HG02885 (cell line): ENCODE data around the gene MCUR1.
A peak's percentile ranks its signal among the peaks of the same experiment; 100 is the strongest.
"Not testable (repeated sequence)": the region's sequence is repeated elsewhere in the genome, so short reads cannot be mapped to it uniquely, and the experiment has no call there.

ENCODE experiments used
- ATAC-seq: cut with Tn5 transposase; IDR thresholded peaks from one replicate; pipeline ENCODE4 v1.9.1; 2021; ENCODE audit warnings: mild to moderate bottlenecking; ENCODE audit not compliant: unreplicated experiment, poor library complexity

Gene MCUR1

DNA sequence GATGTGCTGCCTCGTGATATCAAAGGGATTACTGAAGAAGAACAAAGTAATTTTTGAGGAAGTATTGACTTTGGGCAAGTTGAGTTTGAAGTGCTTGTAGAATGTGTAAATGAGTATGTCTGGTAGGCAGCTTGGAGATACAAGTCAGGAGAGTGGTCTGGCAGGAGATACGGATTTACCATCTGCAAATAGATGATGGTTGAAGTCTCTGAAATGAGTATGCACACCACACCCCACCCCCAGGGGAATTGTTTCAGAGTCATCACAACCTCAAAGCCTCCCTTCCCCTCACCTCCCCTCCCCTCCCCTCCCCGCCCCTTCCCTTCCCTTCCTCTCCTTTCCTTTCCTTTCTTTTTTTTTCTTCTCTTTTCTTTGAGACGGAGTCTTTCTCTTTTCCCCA, 16.4 kb upstream of the MCUR1 start:
- no peak for ATAC-seq

DNA sequence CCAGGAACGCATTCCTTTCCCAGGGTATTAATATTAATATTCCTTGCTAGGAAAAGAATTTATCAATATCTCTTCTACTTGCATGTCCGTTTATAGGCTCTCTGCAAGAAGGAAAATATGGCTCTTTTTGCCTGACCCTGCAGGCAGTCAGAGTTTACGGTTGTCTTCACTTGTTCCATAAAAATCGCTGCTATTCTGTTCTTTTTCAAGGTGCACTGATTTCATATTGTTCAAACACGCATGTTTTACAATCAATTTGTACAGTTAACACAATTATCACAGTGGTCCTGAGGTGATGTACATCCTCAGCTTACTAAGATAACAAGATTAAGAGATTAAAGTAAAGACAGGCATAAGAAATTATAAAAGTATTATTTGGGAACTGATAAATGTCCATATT, 15.1 kb upstream of the MCUR1 start:
- not testable (repeated sequence) for ATAC-seq

DNA sequence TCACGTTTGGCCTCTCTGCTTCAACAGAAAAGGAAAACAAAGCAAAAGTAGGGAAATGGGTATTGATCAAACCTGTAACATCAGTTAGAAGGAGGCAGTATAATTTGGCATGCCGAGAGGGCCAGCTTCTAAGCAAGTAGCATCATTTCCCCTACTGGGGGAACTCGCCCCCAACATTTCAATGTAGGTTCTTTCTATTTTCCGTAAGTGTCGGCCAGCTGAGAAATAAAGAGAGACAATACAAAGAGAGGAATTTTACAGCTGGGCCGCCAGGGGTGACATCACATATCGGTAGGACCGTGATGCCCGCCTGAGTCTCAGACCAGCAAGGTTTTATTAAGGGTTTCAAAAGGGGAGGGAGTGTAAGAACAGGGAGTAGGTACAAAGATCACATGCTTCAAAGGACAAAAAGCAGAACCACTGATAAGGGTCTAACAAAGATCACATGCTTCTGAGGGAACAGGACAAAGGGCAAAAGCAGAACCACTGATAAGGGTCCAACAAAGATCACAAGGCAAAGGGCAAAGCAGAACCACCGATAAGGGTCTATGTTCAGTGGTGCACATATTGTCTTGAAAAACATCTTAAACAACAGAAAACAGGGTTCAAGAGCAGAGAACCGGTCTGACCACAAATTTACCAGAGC, 14.4 kb upstream of the MCUR1 start:
- ATAC-seq: not testable (repeated sequence)

DNA sequence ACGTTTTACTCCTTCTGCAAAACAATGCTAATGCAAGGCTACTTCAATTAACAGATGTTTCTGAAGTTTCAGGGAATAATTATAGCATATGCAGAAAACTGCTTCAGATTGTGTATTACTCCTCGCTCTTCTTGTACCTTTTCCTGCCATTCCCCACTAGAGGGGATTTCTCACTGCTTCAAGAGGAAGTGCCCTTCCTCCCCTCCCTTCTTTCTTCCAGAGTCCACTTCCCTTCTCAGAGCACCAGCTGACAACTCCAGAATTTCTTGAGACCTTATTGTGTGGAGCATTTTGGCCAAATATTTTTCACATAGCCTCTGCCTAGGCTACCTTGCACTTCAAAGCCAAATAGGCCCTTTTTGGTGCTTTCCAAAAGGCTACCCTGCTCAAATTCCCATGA, 12.7 kb upstream of the MCUR1 start:
- no peak for ATAC-seq

DNA sequence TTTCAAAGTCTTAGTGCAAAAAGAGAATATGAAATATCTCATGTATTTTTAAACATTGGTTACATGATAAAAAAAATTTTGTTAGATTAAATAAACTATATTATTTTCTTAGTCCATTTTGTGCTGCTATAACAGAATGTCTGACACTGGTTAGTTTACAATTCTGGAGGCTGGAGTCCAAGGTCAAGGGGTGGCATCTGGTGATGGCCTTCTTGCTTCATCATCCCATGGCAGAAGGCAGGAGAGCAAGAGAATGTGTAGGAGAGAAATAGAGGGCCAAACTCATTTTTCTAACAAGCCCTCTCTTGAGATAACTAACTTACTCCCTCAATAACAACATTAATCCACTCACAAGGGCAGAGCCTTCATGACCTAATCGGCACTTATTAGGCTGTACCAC, 11.5 kb upstream of the MCUR1 start:
- no peak for ATAC-seq

DNA sequence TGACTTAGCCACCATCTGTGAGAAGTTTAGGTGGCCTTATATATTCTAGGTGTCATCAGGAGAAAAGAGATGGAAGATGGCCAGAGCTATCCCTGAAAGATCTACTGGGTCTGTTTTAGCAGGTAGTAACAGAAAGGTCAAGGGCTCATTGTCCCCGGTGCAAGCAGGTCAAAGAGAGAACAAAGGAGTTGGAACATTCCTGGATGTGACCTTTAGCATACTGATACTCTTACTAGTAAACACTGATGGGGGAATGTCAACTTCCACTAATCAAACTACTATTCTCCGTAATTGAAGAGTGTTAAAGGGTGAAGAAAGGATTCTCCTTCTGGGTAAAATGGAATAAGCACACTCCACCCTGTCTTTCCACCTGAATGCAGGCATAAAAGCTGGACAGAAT, 4.0 kb upstream of the MCUR1 start:
- no peak for ATAC-seq

DNA sequence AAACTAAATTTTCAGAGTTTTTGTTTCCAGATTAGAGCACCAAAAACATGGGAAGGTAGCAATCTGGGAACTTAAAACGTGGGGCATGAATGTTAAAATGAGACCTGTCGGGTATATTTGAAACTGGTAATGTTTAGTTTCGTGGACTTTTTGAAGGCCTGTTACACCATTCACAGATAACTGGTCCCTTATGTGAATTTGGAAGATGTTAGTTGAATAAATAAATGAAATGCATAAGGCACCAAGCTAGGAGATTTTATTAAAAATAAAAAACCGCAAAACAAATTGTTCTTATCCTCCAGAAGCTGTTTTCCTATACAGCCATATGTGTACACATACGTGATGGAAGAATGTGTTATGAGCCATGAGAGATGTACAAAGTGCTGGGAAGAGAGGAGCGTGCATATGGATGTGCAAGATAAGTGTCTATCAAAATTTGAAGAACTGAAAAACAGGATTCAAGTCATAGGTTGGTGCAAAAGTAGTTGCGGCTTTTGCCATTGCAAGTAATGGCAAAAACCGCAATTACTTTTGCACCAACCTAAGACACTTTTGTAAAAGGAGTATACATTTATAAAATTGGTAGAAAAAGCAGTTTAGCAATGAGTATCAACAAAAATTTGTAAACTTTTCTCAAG, 700 bp upstream of the MCUR1 start:
- no peak for ATAC-seq

DNA sequence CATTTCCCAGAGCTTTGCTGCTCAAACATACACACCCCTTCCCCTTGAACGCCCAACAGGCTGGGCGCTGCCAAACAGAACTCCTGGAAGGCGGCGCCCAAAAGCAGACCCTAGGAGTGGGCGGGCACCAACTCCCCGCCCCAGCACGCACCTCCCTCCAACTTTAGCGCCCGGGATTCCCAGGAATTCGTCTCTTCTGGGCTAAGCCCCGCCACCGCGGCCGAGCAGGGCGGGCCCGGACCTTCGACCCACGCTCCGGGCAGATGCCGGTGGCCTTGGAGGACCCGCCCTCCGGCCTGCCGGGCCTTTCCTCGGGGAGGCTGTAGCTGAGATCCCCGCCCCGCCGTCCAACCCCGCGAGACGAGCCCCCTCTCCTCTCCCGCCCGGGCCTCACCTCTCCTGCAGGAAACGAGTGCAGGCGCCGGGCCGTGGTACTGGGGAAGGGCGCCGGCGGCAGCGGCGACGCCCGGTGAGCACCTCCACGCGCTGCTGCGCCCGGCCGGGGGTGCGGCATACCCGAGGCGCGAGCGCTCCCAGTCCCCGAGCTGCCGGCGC, 659 bp downstream of the MCUR1 start:
- ATAC-seq: peak; percentile 36

DNA sequence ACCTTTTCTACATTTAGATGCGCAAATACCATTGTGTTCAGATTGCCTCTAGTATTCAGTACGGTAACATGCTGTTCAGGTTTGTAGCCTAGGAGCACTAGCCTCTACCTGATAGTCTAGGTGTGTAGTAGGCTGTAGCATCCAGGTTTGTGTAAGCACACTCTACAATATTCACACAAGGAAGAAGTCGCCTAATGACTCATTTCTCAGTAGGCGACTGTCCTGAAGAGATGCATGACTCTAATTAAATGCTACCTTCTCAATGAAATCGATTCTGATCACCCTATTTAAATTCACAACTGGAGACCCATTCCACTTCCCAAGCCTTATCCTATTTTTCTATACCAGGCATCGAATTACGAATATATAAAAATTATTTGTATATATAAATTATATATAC, 1.3 kb downstream of the MCUR1 start:
- no peak for ATAC-seq

DNA sequence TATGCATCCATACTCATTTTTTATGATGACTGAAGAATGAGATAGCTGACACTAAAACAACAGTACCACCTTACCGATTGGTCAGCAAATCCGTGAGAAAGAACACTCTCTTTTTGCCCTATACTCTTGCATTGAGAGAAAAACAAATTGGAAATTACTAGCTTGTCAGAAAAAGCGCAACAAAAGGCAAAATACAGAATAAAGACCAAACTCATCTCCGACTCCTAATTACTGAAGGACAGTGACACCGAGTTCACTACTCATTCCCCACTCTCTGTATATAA, 2.1 kb downstream of the MCUR1 start:
- ATAC-seq: no peak

DNA sequence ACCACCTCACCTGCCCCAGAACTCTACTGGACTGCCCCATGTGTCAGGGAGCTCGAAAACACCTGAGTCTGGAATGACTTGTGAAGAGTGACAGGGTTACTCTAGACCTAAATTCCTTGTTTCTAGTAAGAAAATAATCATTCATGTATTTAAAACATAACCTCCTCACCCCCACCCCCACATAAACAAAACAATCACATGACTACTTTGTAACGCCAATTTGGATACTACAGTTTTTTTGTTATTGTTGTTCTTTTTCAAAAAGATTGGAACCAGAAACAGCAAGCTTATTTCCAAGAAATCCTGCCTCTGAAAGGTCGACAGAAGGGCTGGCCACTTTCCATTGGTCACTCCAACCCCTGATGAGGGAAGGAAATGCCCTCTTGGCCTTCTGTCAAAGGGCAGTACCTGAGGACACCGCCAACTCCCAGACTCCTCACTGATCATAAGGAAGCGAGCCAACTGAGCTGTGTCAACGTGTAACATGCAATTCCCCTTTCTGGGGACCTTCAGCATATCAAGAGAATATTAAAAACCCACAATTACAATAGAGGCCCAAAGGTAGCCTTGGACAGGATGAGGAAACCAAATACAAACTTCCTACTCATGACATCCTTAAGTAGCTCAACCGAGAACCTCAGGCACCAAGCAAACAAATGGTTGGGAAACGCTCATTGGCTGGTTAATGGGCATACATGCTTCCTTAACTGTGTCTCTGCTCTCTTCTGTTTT, 2.6 kb downstream of the MCUR1 start:
- no peak for ATAC-seq

DNA sequence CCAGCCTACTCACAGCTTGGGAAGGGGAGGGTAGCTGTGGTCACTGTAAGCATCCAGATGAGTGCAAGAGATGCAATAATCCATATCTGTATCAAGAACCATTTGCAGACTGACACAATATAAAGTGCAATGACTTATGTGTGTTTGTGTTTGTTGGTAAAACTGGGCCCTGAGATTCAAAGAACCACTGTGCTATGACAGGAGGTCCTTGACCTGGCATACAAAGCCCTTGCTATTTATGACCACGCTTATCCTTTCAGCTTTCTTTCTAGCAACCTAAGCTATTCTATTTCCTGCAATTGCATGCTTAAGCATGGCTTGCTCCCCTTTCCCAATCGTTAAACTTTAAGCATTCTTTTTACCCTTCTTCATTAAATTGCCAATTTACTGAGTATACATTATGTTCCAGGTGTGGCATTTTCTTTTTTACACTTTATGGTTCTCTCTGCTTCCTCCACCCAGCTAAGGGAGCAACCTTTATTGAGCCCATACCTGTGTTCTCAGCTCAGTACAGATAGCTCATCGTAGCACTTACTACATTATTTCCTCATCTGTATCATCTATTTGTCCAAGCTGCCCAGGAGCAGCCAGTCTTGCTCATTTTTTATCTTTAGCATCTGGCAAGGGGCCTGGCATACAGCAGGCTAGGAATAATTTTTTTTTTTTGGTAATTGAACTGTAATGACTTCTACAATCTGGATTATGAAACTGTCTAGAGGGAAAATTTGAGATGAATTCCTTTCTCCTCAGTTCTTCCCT, 3.5 kb downstream of the MCUR1 start:
- ATAC-seq: no peak

DNA sequence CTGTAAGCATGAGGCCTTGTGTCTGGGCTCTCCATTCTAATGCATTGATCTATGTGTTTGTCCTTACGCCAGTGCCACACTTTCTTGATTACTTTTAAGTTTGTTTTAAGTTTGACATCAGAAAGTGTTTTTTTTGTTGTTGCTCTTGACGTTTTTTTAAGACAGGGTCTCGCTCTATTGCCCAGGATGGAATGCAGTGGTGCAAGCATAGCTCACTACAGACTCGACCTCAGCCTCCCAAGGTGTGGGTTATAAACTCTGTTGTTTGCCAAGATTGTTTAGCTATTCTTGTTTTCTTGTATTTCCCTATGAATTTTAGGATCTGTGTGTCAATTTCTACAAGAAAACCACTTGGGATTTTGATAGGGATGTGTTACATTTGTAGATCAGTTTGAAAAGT, 5.6 kb downstream of the MCUR1 start:
- no peak for ATAC-seq

DNA sequence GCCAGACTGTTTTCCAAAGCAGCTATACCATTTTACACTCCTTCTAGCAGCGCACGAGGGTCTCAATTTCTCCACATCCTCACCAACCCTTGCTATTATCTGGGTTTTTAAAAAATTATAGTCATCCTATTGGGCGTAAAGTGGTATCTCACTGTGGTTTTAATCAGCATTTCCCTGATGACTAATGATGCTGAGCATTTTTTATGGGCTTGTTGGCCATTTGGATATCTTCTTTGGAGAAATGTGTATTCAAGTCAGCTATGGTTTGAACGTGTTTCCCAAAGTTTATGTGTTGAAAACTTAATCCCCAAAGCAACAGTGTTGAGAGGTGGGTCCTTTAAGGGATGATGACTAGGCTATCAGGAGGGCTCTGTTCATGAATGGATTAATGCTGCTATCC, 6.7 kb downstream of the MCUR1 start:
- ATAC-seq: no peak

DNA sequence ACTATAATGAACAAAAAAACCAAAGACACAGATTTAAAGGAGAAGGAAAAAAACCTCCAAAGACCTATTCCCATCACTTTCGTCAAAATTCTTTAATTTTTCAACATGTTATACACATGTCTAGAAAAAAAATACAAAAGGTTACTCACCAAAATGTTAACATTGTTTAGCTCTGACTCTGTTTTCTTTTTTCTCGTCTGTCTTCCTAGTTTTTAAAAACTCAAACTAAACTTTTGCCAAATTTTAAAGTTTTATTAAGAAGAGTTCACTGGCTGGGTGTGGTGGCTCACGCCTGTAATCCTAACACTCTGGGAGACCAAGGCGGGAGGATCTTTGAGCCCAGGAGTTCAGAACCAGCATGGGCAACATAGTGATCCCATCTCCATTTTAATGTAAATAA, 10.8 kb downstream of the MCUR1 start:
- ATAC-seq: no peak

DNA sequence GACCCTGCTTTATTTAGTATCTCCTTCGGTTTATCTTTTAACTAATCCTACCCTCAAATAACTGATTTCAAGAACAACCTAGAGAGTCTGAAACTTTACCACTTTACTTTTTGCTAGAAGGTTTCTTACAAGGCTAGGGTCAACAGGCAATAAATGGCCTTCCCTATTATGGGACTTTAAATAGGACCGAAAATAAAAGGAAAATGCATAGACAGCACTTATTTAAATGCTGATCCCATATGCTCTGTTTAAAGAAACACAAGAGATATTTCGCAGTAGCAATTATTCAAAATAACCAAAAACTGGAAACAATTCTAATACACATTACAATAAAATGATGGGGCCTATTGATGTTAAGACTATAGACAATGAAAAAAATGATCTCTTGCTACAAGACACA, 13.7 kb downstream of the MCUR1 start:
- no peak for ATAC-seq

DNA sequence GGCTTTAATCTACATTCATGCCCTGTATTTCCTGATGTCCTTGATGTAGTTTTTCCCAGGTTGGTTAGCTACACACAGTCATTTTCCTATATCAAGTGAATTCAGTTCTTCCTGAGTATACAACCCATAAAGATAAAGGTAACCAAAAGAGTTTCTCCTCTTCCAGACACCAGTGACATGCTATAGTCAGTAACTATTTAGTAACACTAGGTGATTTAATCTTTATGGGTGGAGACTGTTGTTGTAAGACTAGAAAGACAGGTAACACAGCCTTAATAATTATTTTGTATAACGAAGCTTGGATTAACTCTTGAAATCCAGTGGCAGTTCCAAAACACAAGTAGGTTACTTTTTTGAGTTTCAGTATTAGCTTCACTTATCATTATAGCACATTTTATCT, 17.6 kb downstream of the MCUR1 start:
- ATAC-seq: no peak

DNA sequence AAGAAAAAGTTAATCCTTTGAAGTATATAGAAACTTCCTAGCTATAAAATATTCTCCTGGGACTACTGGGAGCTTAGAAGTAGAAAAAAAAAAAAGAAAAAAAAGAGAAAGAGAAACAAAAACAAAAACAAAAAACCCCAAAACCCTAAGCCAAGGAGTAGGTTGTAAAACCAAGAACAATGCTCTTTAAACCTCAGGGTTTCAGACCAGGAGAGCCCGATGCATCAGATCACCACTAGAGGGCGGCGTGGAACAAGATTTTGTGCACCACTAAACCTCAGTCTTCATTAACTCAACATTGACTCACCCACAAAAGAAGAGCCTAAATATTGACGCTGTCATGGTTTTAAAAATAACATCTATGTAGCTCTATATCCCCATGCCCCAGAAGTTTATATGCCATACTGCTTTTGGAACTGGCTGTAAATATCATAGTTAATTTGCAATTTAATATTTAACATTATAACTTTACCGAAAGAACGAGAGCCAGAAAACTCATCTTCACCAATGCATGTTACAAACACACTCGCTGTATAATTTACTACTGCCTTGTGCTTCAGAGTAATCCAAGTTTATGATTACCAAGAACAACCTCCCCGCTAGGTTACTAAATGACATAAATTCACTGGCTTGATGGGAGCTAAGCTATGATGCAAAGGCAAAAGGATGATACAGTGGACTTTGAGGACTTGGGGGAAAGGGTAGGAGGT, 19.2 kb downstream of the MCUR1 start:
- ATAC-seq: peak; percentile 89

DNA sequence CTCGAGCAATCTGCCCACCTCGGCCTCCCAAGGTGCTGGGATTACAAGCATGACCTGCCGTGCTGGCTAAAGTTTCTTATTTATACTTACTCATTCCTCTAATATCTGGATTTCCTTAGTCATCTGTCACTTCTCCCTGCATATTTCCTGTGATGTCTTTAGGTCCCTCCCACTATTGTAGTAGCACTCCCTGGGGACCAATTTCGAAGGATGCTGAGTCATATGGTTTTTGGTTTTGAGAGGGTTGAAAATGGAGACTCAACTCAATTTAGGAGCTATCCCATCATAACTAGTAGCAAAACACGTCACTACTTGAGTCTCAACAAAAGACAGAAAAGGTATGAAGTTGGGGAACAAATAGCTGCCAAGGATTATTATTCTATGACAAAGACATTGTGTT, 20.2 kb downstream of the MCUR1 start:
- no peak for ATAC-seq

DNA sequence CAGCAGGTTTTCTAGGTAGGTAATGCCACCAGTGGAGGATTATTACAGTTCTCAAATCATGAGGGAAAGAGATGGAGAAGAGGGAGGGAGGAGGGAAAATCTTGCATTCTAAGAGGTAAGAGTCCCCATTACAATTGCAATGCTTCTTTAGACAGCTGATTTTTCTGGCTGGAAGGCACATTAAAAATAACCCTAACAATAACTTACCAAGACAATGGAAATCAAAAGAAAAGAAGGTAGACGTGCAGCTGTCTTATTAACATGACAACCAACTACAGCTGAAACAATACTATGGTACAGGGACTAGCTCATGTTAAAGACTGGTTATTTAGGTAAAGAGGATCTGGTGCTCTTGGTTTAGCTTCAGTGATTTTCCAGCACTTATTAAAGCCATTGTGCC, 24.6 kb downstream of the MCUR1 start:
- ATAC-seq: no peak
